Stimulated activated CD8-positive, alpha-beta memory T cell treated with anti-CD3 and anti-CD28 coated beads, Interleukin-12 subunit alpha, Interleukin-12 subunit beta, amount 100 ng/mL, for 24 hours (primary cell): ENCODE results near the gene BPIFB3.
"Not testable (repeated sequence)": the region's sequence is repeated elsewhere in the genome, so short reads cannot be mapped to it uniquely, and the experiment has no call there.

Source experiments
- DNase-seq: peaks from one replicate; pipeline ENCODE4 v3.0.0-alpha.2; 2020; ENCODE audit errors: extremely low read depth

BPIFB3 gene

DNA sequence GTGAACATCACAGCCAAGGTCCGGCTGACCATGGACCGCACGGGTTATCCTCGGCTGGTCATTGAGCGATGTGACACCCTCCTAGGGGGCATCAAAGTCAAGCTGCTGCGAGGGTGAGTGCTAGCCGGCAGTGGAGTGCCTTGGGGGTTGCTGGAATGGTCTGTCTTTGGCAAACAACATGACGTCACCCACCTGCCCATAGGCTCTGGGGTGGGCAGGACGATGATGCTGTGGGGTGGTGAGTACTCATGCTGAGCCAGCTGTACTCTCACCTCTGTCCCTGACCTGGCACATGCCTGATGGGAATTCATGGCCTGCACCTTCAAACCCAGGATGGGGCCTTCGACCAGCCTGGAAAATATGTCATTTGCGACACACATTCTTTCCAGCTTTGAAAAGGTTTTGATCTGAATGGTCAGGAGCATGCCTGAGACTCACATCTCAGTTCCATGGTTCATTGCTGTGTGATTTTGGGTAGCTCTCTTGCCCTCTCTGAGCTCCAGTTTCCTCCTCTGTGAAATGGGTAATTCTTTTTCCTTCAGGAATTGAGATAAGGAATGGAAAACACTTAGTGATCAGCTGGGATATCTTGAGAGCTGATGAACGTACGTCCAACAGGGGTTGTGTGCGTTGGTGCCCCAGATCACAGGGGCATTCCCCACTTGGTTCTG lies 32.5 kb downstream of the BPIFB3 start:
- no peak for DNase-seq

DNA sequence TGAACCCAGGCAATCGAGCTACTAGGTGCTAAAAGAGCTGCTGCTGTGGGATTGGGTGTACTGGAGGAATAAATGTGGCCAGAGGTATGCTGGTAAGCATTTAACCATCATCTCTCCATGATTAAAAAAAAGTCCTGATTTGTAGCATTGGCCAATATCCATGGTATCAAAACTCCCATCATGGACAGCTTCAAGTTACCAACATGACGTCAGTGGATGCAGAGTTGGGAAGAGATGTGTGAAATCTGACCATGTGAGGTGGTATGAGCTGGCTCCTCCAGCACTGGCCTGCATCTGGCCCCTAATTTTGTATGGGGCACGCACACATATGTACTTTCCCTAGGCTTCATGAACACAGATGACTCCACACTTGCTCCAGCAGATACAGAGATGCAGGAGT lies 37.4 kb downstream of the BPIFB3 start:
- DNase-seq, result no peak

- no peak for DNase-seq
Observed at GRCh38 chr20:33091693-33092092, 38.0 kb downstream of the BPIFB3 start.

- no peak for DNase-seq
Observed at GRCh38 chr20:33092361-33092760, 38.7 kb downstream of the BPIFB3 start.

- DNase-seq, result no peak
Observed at GRCh38 chr20:33093074-33093473, 39.4 kb downstream of the BPIFB3 start.

DNA sequence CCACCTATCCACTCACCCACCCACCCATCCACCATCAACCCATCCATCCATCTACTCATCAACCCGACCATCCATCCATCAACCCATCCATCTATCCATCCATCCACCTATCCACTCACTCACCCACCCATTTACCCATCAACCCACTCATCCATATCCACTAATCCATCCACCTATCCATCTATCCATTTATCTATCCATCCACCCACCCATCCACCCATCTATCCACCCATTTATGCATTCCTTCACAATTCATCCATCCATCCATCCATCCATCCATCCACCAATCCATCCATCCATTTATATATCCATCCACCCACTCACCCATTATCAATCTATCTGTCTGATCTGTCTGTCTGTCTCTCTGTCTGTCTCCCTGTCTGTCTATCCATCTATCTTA lies 39.9 kb downstream of the BPIFB3 start:
- DNase-seq, result no peak

DNA sequence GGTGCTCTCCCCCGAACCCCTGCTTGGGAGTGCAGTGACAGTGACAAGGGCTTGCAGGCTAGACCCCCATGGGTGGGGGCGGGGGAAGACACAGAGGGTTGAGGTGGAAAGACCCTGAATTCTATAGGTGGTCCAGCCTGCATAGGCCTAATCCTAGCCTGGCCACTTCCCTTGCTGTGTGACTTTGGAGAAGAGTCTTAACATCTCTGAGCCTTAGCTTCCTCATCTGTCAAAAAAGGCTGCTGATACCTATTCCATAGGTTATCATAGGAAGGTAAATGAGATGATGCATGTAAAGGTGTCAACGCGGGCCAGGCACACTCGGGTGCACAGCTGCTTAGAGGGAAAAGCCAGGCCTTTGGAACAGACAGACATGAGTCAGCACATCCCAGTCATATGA lies 41.5 kb downstream of the BPIFB3 start:
- DNase-seq, result no peak

DNA sequence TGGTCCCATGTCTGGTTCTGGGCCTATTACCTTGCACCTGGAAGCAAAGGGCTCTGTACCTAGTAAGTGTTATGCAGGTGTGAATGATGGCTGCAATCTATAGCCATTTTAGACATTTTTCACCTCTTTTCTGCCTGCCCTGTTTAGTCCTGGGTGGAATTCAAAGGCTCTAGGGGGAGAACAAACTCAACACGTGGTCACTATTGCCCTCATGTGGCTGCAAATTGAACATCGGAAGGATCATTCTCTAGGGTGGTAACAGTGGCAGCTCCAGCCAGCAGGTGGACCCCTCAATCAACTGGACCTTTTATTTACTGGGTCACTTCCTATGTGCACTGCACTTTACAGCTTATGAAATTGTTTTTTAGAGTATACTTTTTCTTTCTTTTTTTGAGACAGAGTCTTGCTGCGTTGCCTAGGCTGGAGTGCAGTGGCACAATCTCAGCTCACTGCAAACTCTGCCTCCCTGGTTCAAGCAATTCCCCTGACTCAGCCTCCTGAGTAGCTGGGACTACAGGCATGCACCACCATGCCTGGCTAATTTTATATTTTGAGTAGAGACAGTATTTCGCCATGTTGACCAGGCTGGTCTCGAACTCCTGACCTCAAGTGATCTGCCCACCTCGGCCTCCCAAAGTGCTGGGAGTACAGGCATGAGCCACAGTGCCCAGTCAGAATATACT lies 42.3 kb downstream of the BPIFB3 start:
- not testable (repeated sequence) for DNase-seq

DNA sequence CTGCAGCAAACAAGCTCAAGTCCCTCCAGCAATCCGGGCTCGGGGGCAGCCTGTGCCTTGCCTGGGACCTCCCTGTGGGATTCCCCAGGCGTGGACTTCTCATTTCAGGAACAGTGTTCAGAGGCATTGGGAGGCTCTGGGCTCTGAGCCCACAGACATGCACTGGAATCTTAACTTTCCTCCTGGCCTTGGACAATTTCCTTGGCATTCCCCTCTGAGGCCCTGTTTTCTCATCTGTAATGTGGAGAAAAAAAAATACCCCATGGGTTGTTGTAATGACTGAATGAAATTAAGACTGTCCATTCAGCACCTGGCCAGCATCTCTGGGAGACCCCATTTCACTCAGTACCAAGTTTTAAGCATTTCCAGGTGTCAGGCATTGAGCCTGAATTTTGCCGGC lies 43.3 kb downstream of the BPIFB3 start:
- no peak for DNase-seq

DNA sequence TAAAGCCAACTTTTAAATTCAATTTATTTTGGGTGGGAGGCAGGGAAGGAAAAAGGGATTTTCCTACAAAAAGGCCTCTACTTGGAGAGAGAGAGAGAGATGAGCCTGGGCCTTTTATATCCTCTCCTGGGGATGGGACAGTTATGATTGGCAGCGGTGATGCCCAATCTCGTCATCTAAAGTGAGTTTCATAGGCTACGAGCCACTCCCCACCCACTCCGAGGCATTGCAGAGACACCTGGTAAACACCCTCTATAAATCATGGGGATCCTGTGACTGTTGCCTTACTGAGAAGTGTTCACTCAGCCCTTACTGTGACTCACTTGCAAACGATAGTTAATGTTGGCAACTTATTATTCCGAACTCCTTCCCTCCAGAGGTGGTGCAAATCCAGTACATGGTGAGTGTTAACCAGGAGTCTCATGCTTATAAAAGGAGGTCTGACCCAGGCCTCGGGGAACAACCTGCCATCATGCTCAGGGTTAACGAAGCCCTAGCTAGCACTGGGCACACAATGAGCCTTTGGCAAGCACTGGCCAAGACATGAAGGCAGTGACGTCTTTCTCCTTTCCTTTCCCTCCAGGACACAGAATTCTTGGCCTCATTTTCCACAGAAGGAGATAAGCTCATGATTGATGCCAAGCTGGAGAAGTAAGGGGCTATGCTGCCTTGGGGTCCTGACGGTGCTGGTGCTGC lies 46.3 kb downstream of the BPIFB3 start:
- DNase-seq, result no peak

- no peak for DNase-seq
Observed at GRCh38 chr20:33103556-33103955, 49.9 kb downstream of the BPIFB3 start.

DNA sequence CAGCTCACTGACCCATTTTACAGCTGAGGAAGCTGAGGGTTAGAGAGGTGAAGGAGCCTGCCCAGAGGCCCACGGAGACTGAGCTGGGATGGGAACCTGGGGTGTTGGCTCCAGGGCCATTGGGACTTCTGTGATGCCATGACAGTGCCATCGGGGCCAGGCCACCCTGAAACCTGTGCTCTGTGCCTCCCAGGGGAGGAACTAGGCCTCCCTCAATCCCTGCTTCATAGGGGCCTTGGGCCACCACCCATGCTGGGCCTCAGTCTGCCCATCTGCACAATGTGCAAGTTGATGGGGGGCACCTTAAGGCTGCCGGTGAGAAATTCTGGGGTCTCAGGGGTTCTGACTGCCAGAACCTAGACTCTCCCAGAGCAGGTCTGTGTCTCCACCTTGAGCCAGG lies 50.6 kb downstream of the BPIFB3 start:
- no peak for DNase-seq

DNA sequence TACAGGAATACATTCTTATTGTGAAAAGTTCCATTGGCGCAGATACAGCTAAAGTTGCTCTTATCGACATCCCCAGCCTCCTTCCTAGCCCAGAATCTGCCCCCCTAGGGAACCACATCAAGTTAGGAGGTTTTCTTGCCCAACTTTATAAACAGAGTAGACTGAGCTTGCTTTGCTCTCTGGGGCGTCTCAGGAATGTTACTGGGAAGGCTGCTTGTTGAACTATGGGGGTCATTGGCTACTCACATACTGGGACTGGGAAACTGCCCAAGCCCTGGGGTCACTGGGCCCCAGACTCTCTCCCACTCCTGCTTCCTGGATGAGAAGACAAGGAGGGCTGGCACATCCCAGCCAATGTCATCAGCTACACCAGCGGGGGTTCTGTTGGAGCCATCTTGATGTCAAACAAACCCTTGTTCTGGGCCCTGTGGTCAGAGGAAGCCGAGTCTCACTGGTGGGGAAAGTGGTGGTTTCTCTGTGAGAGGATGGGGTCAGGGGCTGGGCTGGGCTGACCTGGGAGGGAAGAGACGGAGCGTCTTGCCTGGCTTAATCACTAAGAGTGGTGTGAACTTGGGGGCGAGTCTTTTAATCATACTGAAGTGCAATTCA lies 51.7 kb downstream of the BPIFB3 start:
- DNase-seq, result no peak

- DNase-seq, result not testable (repeated sequence)
Observed at GRCh38 chr20:33106058-33106620, 52.4 kb downstream of the BPIFB3 start.

DNA sequence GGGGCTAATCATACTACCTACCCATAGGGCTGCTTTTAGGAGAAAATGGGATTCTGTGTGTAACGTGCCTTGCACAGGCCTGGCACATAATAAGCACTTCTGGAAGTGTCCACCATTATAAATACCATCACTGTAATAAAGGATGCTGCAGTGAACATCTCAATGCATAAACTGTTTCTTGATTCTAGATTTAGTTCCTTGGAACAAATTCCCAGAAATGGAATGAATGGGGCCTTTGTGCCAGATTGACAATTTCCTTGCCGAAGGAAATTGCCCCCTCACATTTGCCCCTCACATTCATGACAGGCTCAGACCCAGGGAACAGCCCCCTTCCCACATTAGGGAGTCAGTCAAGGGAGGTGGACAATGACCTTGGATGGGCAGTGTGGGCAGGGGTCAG lies 55.0 kb downstream of the BPIFB3 start:
- DNase-seq, result no peak

- DNase-seq, result no peak
Observed at GRCh38 chr20:33110147-33110825, 56.6 kb downstream of the BPIFB3 start.

- no peak for DNase-seq
Observed at GRCh38 chr20:33111306-33111705, 57.6 kb downstream of the BPIFB3 start.

- no peak for DNase-seq
Observed at GRCh38 chr20:33112547-33113386, 59.1 kb downstream of the BPIFB3 start.

DNA sequence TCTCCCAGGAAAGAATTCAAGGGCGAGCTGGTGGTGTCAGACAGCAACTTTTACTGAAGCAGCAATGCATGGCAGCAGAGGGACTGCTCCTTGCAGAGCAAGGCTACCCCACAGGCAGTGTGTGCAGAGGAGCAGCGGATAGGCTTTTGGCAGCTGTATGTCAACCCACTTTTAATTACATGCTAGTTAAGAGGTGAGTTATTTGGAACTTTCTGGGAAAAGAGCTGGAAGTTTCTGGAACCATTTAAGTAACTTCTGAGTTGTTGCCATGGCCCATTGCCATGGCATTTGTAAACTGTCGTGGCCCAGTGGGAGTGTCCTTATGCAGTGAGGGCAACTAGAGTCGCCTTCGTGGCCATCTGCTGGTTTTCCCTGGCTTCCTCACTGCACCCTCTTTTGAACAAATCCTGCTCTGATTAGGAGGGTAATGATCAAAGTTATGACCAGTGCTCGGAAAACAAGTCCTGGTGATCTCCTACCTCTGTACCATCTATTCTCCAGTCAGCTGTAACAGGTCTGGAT lies 59.7 kb downstream of the BPIFB3 start:
- no peak for DNase-seq

GRCh38 chr20:33115501-33115900 lies 61.8 kb downstream of the BPIFB3 start:
- not testable (repeated sequence) for DNase-seq
